ENCODE data around the gene KLF18. TPM values are rescaled to one million over a fixed set of nuclear protein-coding genes. Genes with fewer than 3 reads are reported as not detected.

Gene KLF18
- polyA plus RNA-seq: not detected
- long read RNA-seq, donor 1: 0 reads
- long read RNA-seq, donor 2: 0 reads
- long read RNA-seq, donor 3: 0 reads
- long read RNA-seq, donor 4: 0 reads
- long read RNA-seq, donor 5: 0 reads
- long read RNA-seq, donor 6: 0 reads
- long read RNA-seq, donor 7: 0 reads
- long read RNA-seq, donor 8: 0 reads
- long read RNA-seq, donor 9: 0 reads
- long read RNA-seq, donor 10: 0 reads

DNA sequence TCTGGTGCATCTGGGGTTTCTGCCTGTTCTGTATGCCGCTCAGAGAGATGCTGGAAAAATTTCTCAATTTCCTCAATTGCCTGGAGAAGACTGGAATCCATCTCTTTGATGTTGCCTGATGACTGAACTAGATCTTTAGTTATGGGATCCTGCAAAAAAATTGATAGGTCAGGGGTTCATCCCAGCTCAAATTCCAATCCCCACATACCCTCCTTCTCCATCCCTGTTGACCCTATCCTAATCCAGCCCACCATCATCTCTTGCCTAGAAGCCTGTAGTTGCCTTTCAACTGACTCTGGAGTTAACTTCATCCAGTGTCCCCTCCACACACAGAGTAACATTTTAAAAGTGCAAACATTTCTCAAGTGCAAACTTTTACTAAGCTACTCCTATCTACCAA is at the start of gene KLF18:
Gene KLF18 (minus strand): TSS at position 101 of the 400 bp plus-strand sequence. CDS start 0 bp downstream, at position 101.
- no peak within 1 kb of the TSS for H3K4me3 ChIP-seq (ENCODE audit: low read depth in 1 of 3, low read length in 3 of 3)
- DNase-seq (no peak), FAIRE-seq (no peak)
- 75 to 90% (median 87%) methylated on average over 1 of the region's 1 CpG for WGBS, 3 donors
- no peak within 1 kb of the TSS for H3K27ac ChIP-seq (ENCODE audit: low read depth in 1 of 3, low read length in 2 of 3)
- H3K36me3 ChIP-seq (ENCODE audit: control insufficient read depth in 3 of 3, insufficient read depth in 2 of 3, low read depth in 1 of 3, low read length in 3 of 3): no peaks in the 10 kb centered on the region
- H3K9me3 ChIP-seq (ENCODE audit: control insufficient read depth in 2 of 2, insufficient read depth in 1 of 2, low read depth in 1 of 2, low read length in 1 of 2): peaks cover 0 to 16% of the 10 kb centered on the region in 2 donors
- no peaks in the 10 kb centered on the region for H3K27me3 ChIP-seq (ENCODE audit: control insufficient read depth in 3 of 3, insufficient read depth in 3 of 3, low read length in 3 of 3)
- H3K4me1 ChIP-seq (ENCODE audit: control insufficient read depth in 3 of 3, insufficient read depth in 2 of 3, low read depth in 1 of 3, low read length in 2 of 3): no peaks in the 10 kb centered on the region

GRCh38 chr1:44174630-44175029 is 33.2 kb upstream of the KLF18 start:
- Histone ChIP-seq H3K27me3 (ENCODE audit: control insufficient read depth in 3 of 3, insufficient read depth in 3 of 3, low read length in 3 of 3) (peaks cover 0 to 3% (median 1%) of the 10 kb centered on the region in 3 donors), H3K4me1 (ENCODE audit: control insufficient read depth in 3 of 3, insufficient read depth in 2 of 3, low read depth in 1 of 3, low read length in 2 of 3) (no peaks in the 10 kb centered on the region), H3K27ac (ENCODE audit: low read depth in 1 of 3, low read length in 2 of 3) (no peak overlapping the region), H3K9me3 (ENCODE audit: control insufficient read depth in 2 of 2, insufficient read depth in 1 of 2, low read depth in 1 of 2, low read length in 1 of 2) (peaks cover 0 to 9% of the 10 kb centered on the region in 2 donors), H3K4me3 (ENCODE audit: low read depth in 1 of 3, low read length in 3 of 3) (no peak overlapping the region), H3K36me3 (ENCODE audit: control insufficient read depth in 3 of 3, insufficient read depth in 2 of 3, low read depth in 1 of 3, low read length in 3 of 3) (no peaks in the 10 kb centered on the region)
- 57 to 81% (median 71%) methylated on average over 1 of the region's 1 CpG for WGBS, 3 donors
- DNase-seq: no peak
- no peak for FAIRE-seq

- H3K4me1 ChIP-seq (ENCODE audit: control insufficient read depth in 3 of 3, insufficient read depth in 2 of 3, low read depth in 1 of 3, low read length in 2 of 3): no peaks in the 10 kb centered on the region
- no peaks in the 10 kb centered on the region for H3K36me3 ChIP-seq (ENCODE audit: control insufficient read depth in 3 of 3, insufficient read depth in 2 of 3, low read depth in 1 of 3, low read length in 3 of 3)
- H3K27me3 ChIP-seq (ENCODE audit: control insufficient read depth in 3 of 3, insufficient read depth in 3 of 3, low read length in 3 of 3): peaks cover 1 to 5% (median 2%) of the 10 kb centered on the region in 3 donors
- FAIRE-seq: no peak
- peaks cover 0 to 8% of the 10 kb centered on the region in 2 donors for H3K9me3 ChIP-seq (ENCODE audit: control insufficient read depth in 2 of 2, insufficient read depth in 1 of 2, low read depth in 1 of 2, low read length in 1 of 2)
- WGBS, 3 donors: 85 to 100% (median 93%) methylated on average over 3 of the region's 3 CpGs
- H3K27ac ChIP-seq (ENCODE audit: low read depth in 1 of 3, low read length in 2 of 3): no peak overlapping the region
- no peak for DNase-seq
- no peak overlapping the region for H3K4me3 ChIP-seq (ENCODE audit: low read depth in 1 of 3, low read length in 3 of 3)
These were observed 28.9 kb upstream of the KLF18 start for GRCh38 chr1:44170281-44170823.

GRCh38 chr1:44168520-44169098 is 27.2 kb upstream of the KLF18 start:
- WGBS, 3 donors: 77 to 84% (median 82%) methylated on average over 5 of the region's 5 CpGs
- FAIRE-seq (no peak), DNase-seq (no peak)
- H3K4me1 ChIP-seq (ENCODE audit: control insufficient read depth in 3 of 3, insufficient read depth in 2 of 3, low read depth in 1 of 3, low read length in 2 of 3): no peaks in the 10 kb centered on the region
- no peaks in the 10 kb centered on the region for H3K36me3 ChIP-seq (ENCODE audit: control insufficient read depth in 3 of 3, insufficient read depth in 2 of 3, low read depth in 1 of 3, low read length in 3 of 3)
- peaks cover 0 to 5% (median 2%) of the 10 kb centered on the region in 3 donors for H3K27me3 ChIP-seq (ENCODE audit: control insufficient read depth in 3 of 3, insufficient read depth in 3 of 3, low read length in 3 of 3)
- no peak overlapping the region for H3K27ac ChIP-seq (ENCODE audit: low read depth in 1 of 3, low read length in 2 of 3)
- H3K4me3 ChIP-seq (ENCODE audit: low read depth in 1 of 3, low read length in 3 of 3): no peak overlapping the region
- peaks cover 0 to 2% of the 10 kb centered on the region in 2 donors for H3K9me3 ChIP-seq (ENCODE audit: control insufficient read depth in 2 of 2, insufficient read depth in 1 of 2, low read depth in 1 of 2, low read length in 1 of 2)

GRCh38 chr1:44161546-44161945 is 20.1 kb upstream of the KLF18 start:
- no peak for DNase-seq
- Histone ChIP-seq H3K27ac (ENCODE audit: low read depth in 1 of 3, low read length in 2 of 3) (no peak overlapping the region), H3K4me1 (ENCODE audit: control insufficient read depth in 3 of 3, insufficient read depth in 2 of 3, low read depth in 1 of 3, low read length in 2 of 3) (no peaks in the 10 kb centered on the region), H3K9me3 (ENCODE audit: control insufficient read depth in 2 of 2, insufficient read depth in 1 of 2, low read depth in 1 of 2, low read length in 1 of 2) (no peaks in the 10 kb centered on the region), H3K27me3 (ENCODE audit: control insufficient read depth in 3 of 3, insufficient read depth in 3 of 3, low read length in 3 of 3) (no peaks in the 10 kb centered on the region), H3K4me3 (ENCODE audit: low read depth in 1 of 3, low read length in 3 of 3) (no peak overlapping the region), H3K36me3 (ENCODE audit: control insufficient read depth in 3 of 3, insufficient read depth in 2 of 3, low read depth in 1 of 3, low read length in 3 of 3) (no peaks in the 10 kb centered on the region)
- no peak for FAIRE-seq

DNA sequence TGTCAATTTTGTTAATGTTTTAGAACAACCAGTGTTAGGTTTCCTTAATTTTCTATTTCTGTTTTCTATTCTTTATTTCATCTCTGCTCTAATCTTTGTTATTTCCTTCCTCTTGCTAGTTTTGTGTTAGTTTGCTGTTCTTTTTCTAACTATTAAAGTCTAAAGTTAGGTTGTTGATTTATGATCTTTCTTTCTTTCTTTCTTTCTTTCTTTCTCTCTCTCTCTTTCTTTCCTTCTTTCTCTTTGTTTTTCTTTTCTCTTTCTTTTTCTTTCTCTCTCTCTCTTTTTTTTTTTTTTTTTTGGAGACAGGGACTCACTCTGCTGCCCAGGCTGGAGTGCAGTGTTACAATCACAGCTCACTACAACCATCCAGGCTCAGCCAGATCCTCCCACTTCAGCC is 17.4 kb upstream of the KLF18 start:
- Histone ChIP-seq H3K36me3 (ENCODE audit: control insufficient read depth in 3 of 3, insufficient read depth in 2 of 3, low read depth in 1 of 3, low read length in 3 of 3) (no peaks in the 10 kb centered on the region), H3K27me3 (ENCODE audit: control insufficient read depth in 3 of 3, insufficient read depth in 3 of 3, low read length in 3 of 3) (no peaks in the 10 kb centered on the region)
- no peak for FAIRE-seq

DNA sequence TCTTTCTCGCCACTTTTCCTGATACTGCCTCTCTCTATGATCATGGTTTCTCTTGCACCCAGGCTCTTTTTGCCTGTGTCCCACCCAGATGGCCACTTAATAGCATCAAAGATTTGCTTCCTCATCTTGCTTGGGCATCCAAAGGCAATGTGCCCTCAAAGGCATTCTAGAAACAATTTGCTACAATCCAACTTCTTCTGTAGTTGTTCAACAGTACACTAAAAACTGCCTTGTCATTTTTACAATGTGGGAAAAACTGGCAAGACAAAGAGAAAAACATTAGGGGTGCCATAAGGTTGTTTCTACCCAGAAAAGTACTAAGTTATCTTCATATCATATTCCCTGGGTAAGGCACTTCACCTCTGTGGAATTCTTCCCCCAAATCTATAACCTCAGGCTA is 16.5 kb upstream of the KLF18 start:
- Histone ChIP-seq H3K36me3 (ENCODE audit: control insufficient read depth in 3 of 3, insufficient read depth in 2 of 3, low read depth in 1 of 3, low read length in 3 of 3) (no peaks in the 10 kb centered on the region), H3K4me1 (ENCODE audit: control insufficient read depth in 3 of 3, insufficient read depth in 2 of 3, low read depth in 1 of 3, low read length in 2 of 3) (no peaks in the 10 kb centered on the region), H3K9me3 (ENCODE audit: control insufficient read depth in 2 of 2, insufficient read depth in 1 of 2, low read depth in 1 of 2, low read length in 1 of 2) (no peaks in the 10 kb centered on the region), H3K27me3 (ENCODE audit: control insufficient read depth in 3 of 3, insufficient read depth in 3 of 3, low read length in 3 of 3) (no peaks in the 10 kb centered on the region), H3K27ac (ENCODE audit: low read depth in 1 of 3, low read length in 2 of 3) (no peak overlapping the region), H3K4me3 (ENCODE audit: low read depth in 1 of 3, low read length in 3 of 3) (no peak overlapping the region)
- WGBS, 3 donors: 58 to 82% (median 74%) methylated on average over 1 of the region's 1 CpG
- no peak for FAIRE-seq
- DNase-seq: no peak

More for the DNA sequence above, 17.4 kb upstream of the KLF18 start:
- Histone ChIP-seq H3K4me1 (ENCODE audit: control insufficient read depth in 3 of 3, insufficient read depth in 2 of 3, low read depth in 1 of 3, low read length in 2 of 3) (no peaks in the 10 kb centered on the region), H3K4me3 (ENCODE audit: low read depth in 1 of 3, low read length in 3 of 3) (no peak overlapping the region), H3K9me3 (ENCODE audit: control insufficient read depth in 2 of 2, insufficient read depth in 1 of 2, low read depth in 1 of 2, low read length in 1 of 2) (no peaks in the 10 kb centered on the region), H3K27ac (ENCODE audit: low read depth in 1 of 3, low read length in 2 of 3) (no peak overlapping the region)
- no peak for DNase-seq

- no peak for DNase-seq
- Histone ChIP-seq H3K36me3 (ENCODE audit: control insufficient read depth in 3 of 3, insufficient read depth in 2 of 3, low read depth in 1 of 3, low read length in 3 of 3) (no peaks in the 10 kb centered on the region), H3K27me3 (ENCODE audit: control insufficient read depth in 3 of 3, insufficient read depth in 3 of 3, low read length in 3 of 3) (no peaks in the 10 kb centered on the region), H3K4me3 (ENCODE audit: low read depth in 1 of 3, low read length in 3 of 3) (no peak overlapping the region), H3K27ac (ENCODE audit: low read depth in 1 of 3, low read length in 2 of 3) (no peak overlapping the region), H3K4me1 (ENCODE audit: control insufficient read depth in 3 of 3, insufficient read depth in 2 of 3, low read depth in 1 of 3, low read length in 2 of 3) (no peaks in the 10 kb centered on the region), H3K9me3 (ENCODE audit: control insufficient read depth in 2 of 2, insufficient read depth in 1 of 2, low read depth in 1 of 2, low read length in 1 of 2) (no peaks in the 10 kb centered on the region)
- 77 to 87% (median 81%) methylated on average over 3 of the region's 3 CpGs for WGBS, 3 donors
- FAIRE-seq: no peak
These were observed 12.6 kb upstream of the KLF18 start for GRCh38 chr1:44154049-44154448.

Measured in small intestine (tissue), 16 donors.